ENCODE measurements around the gene FGF12. TPM values are rescaled to one million over a fixed set of nuclear protein-coding genes. Genes with fewer than 3 reads are reported as not detected.

Gene FGF12
- total RNA-seq, 1 donor from 2014 or later: 6.1 TPM

- no peak overlapping the region for H3K27ac Mint-ChIP-seq
- DNase-seq (ENCODE audit: low spot score, unreplicated experiment): no peak
- TF ChIP-seq, protein P1, sequence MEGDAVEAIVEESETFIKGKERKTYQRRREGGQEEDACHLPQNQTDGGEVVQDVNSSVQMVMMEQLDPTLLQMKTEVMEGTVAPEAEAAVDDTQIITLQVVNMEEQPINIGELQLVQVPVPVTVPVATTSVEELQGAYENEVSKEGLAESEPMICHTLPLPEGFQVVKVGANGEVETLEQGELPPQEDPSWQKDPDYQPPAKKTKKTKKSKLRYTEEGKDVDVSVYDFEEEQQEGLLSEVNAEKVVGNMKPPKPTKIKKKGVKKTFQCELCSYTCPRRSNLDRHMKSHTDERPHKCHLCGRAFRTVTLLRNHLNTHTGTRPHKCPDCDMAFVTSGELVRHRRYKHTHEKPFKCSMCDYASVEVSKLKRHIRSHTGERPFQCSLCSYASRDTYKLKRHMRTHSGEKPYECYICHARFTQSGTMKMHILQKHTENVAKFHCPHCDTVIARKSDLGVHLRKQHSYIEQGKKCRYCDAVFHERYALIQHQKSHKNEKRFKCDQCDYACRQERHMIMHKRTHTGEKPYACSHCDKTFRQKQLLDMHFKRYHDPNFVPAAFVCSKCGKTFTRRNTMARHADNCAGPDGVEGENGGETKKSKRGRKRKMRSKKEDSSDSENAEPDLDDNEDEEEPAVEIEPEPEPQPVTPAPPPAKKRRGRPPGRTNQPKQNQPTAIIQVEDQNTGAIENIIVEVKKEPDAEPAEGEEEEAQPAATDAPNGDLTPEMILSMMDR (IDR thresholded peaks at IDR 0.05; ENCODE audit: unreplicated experiment): peak; percentile 37
- H3K4me3 Mint-ChIP-seq (ENCODE audit: low read depth): peak overlapping the region; percentile 71
- H3K4me1 Mint-ChIP-seq (ENCODE audit: low read depth): peaks cover 6% of the 10 kb centered on the region
- no peaks in the 10 kb centered on the region for H3K36me3 Mint-ChIP-seq (ENCODE audit: insufficient read depth)
- H3K27me3 Mint-ChIP-seq: peaks cover 68% of the 10 kb centered on the region
- no peaks in the 10 kb centered on the region for H3K9me3 Mint-ChIP-seq (ENCODE audit: low read depth)
Measured at GRCh38 chr3:192409838-192410683, 317.3 kb downstream of the FGF12 start.

- no peak overlapping the region for H3K27ac Mint-ChIP-seq
- peak overlapping the region; percentile 82 for H3K4me3 Mint-ChIP-seq (ENCODE audit: low read depth)
- peaks cover 6% of the 10 kb centered on the region for H3K4me1 Mint-ChIP-seq (ENCODE audit: low read depth)
- H3K36me3 Mint-ChIP-seq (ENCODE audit: insufficient read depth): no peaks in the 10 kb centered on the region
- peaks cover 72% of the 10 kb centered on the region for H3K27me3 Mint-ChIP-seq
- H3K9me3 Mint-ChIP-seq (ENCODE audit: low read depth): no peaks in the 10 kb centered on the region
- TF ChIP-seq, protein P1 (IDR thresholded peaks at IDR 0.05; ENCODE audit: unreplicated experiment): no peak
- peak; percentile 51 for DNase-seq (ENCODE audit: low spot score, unreplicated experiment)
Measured at GRCh38 chr3:192409201-192409837, 318.0 kb downstream of the FGF12 start.

DNA sequence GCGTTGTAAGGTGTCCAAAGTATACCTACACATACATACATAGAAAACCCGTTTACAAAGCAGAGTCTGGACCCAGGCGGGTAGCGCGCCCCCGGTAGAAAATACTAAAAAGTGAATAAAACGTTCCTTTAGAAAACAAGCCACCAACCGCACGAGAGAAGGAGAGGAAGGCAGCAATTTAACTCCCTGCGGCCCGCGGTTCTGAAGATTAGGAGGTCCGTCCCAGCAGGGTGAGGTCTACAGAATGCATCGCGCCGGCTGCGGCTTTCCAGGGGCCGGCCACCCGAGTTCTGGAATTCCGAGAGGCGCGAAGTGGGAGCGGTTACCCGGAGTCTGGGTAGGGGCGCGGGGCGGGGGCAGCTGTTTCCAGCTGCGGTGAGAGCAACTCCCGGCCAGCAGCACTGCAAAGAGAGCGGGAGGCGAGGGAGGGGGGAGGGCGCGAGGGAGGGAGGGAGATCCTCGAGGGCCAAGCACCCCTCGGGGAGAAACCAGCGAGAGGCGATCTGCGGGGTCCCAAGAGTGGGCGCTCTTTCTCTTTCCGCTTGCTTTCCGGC is 318.6 kb downstream of the FGF12 start:
- peaks cover 6% of the 10 kb centered on the region for H3K4me1 Mint-ChIP-seq (ENCODE audit: low read depth)
- H3K9me3 Mint-ChIP-seq (ENCODE audit: low read depth): no peaks in the 10 kb centered on the region
- DNase-seq (ENCODE audit: low spot score, unreplicated experiment): peak; percentile 11

DNA sequence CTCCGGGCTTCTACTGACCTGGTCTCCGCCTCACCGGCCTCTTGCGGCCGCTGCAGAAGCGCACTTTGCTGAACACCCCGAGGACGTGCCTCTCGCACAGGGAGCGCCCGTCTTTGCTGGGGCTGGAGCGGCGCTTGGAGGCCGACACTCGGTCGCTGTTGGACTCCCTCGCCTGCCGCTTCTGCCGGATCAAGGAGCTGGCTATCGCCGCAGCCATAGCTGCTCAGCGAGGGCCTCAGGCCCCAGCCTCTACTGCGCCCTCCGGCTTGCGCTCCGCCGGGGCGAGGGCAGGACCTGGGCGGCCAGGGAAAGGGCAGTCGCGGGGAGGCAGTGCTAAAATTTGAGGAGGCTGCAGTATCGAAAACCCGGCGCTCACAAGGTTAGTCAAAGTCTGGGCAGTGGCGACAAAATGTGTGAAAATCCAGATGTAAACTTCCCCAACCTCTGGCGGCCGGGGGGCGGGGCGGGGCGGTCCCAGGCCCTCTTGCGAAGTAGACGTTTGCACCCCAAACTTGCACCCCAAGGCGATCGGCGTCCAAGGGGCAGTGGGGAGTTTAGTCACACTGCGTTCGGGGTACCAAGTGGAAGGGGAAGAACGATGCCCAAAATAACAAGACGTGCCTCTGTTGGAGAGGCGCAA is 319.2 kb downstream of the FGF12 start:
- TF ChIP-seq, protein P1 (IDR thresholded peaks at IDR 0.05; ENCODE audit: unreplicated experiment): no peak
- peak overlapping the region; percentile 82 for H3K4me3 Mint-ChIP-seq (ENCODE audit: low read depth)
- H3K27me3 Mint-ChIP-seq: peaks cover 67% of the 10 kb centered on the region
- peaks cover 6% of the 10 kb centered on the region for H3K4me1 Mint-ChIP-seq (ENCODE audit: low read depth)
- H3K36me3 Mint-ChIP-seq (ENCODE audit: insufficient read depth): no peaks in the 10 kb centered on the region
- H3K27ac Mint-ChIP-seq: peak overlapping the region; percentile 70
- H3K9me3 Mint-ChIP-seq (ENCODE audit: low read depth): no peaks in the 10 kb centered on the region
- peak; percentile 35 for DNase-seq (ENCODE audit: low spot score, unreplicated experiment)

More for the DNA sequence above, 318.6 kb downstream of the FGF12 start:
- TF ChIP-seq, protein P1 (IDR thresholded peaks at IDR 0.05; ENCODE audit: unreplicated experiment): no peak
- Mint-ChIP-seq H3K4me3 (ENCODE audit: low read depth) (peak overlapping the region; percentile 82), H3K36me3 (ENCODE audit: insufficient read depth) (no peaks in the 10 kb centered on the region), H3K27me3 (peaks cover 72% of the 10 kb centered on the region), H3K27ac (peak overlapping the region; percentile 70)

DNA sequence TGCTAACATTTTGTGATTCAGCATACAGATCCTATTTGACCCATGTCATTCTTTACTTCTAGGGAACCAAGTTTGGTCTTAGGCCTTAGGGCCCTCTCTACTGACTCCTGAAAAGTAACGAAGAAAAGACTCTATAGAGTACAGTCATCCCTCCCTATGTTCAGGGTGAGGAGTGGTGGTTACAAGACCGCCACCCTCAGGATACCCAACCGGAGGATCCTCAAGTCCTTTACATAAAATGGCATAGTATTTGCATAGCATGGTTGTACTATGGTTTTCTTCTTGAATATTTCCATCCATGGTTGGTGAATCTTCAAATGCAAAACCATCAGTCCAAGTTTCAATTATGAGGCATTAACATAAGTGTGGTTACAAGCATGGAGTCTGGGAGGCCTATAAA is 327.6 kb downstream of the FGF12 start:
- no peak overlapping the region for H3K27ac Mint-ChIP-seq
- no peaks in the 10 kb centered on the region for H3K4me1 Mint-ChIP-seq (ENCODE audit: low read depth)
- no peak for DNase-seq (ENCODE audit: low spot score, unreplicated experiment)
- no peaks in the 10 kb centered on the region for H3K36me3 Mint-ChIP-seq (ENCODE audit: insufficient read depth)
- H3K27me3 Mint-ChIP-seq: peaks cover 4% of the 10 kb centered on the region
- TF ChIP-seq, protein P1 (IDR thresholded peaks at IDR 0.05; ENCODE audit: unreplicated experiment): no peak
- H3K4me3 Mint-ChIP-seq (ENCODE audit: low read depth): no peak overlapping the region
- no peaks in the 10 kb centered on the region for H3K9me3 Mint-ChIP-seq (ENCODE audit: low read depth)

Data from progenitor cell of endocrine pancreas (in vitro differentiated cells).